HepG2 (cell line): Measurements from ENCODE around the gene JAGN1. TPM values are rescaled to one million over a fixed set of nuclear protein-coding genes. Genes with fewer than 3 reads are reported as not detected.

Source experiments
- MXI1 ChIP-seq: IDR thresholded peaks from 3 replicates; pipeline ENCODE4 v1.6.1; 2012; ENCODE audit warnings: low read depth, low read length, inconsistent platforms, borderline replicate concordance
- ZFY ChIP-seq: sonication (generic); formaldehyde crosslinking; IDR thresholded peaks from 2 replicates; pipeline ENCODE4 v1.4.0; 2020; ENCODE audit warnings: missing genetic modification reagents
- ZNF652 ChIP-seq: IDR thresholded peaks from 2 replicates; pipeline ENCODE4 v1.6.1; 2016; ENCODE audit warnings: low read depth, borderline replicate concordance
- ZNF720 ChIP-seq: sonication (generic); formaldehyde crosslinking; IDR thresholded peaks from 2 replicates; pipeline ENCODE4 v1.4.0; 2020; ENCODE audit warnings: missing genetic modification reagents
- polyA plus RNA-seq, 8 experiments: library from polyadenylated mRNA; depleted of rRNA in 3 of 8; stranded (reverse) in 7 of 8; unstranded in 1 of 8; fragments of >200 nt; fragmentation: Illumina TruSeq in 4 of 8; extraction: Trizol in 4 of 8; gene quantifications; 2 replicates each; pipeline versions ENCODE4 v1.2.1 to v1.2.3, GENCODE V29; 2011 to 2016; ENCODE audit warnings: low read depth in 4 of 8, missing spikeins in 1 of 8, mixed read lengths in 1 of 8; ENCODE audit not compliant: insufficient read depth in 1 of 8
- total RNA-seq, 5 experiments: library from RNA; depleted of rRNA; stranded (reverse); fragments of >200 nt; fragmentation: Illumina TruSeq; extraction: Trizol; gene quantifications; 2 replicates each; pipeline ENCODE4 v1.2.3, GENCODE V29; 2016; ENCODE audit warnings: low read depth in 1 of 5
- TF ChIP-seq, protein P1 (sequence below): sonication (generic); formaldehyde crosslinking; IDR thresholded peaks from one replicate; pipeline ENCODE4 v1.5.1; 2020; ENCODE audit warnings: mild to moderate bottlenecking, missing genetic modification reagents; ENCODE audit errors: not compliant biosample characterization
- TF ChIP-seq, protein P2 (sequence below): sonication (generic); formaldehyde crosslinking; IDR thresholded peaks from 2 replicates; pipeline ENCODE4 v1.4.0; 2020; ENCODE audit warnings: missing genetic modification reagents, borderline replicate concordance
- TF ChIP-seq, protein P3 (sequence below): sonication (generic); formaldehyde crosslinking; IDR thresholded peaks from 2 replicates; pipeline ENCODE4 v1.4.0; 2020; ENCODE audit warnings: missing genetic modification reagents

The JAGN1 gene
- total and polyA plus RNA-seq, 2 of the 13 experiments (the other 11 are each of a cell fraction or from before 2014, with no cell fraction given) = 49.9 to 50.9 TPM

DNA sequence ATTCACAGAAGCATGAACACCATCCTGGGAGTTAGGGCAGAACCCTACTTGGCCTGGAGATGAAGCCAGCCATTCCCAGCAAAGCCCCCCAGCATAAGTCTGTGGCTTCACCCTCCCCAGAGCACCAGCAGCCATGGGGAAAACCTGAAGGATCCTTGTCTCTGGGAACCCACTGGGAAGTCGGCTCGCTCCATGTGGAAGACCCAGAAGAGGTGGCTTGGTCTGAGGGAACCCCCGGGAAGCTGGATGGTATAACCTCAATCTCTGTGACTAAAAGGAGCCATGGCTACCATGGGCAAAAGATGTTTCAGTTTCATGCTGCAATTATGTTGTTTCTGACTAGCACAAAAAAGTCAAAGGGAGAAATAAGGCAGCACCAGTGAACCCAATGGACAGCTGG, 34.8 kb upstream of the JAGN1 start (continued):
- TF ChIP-seq, protein P1, sequence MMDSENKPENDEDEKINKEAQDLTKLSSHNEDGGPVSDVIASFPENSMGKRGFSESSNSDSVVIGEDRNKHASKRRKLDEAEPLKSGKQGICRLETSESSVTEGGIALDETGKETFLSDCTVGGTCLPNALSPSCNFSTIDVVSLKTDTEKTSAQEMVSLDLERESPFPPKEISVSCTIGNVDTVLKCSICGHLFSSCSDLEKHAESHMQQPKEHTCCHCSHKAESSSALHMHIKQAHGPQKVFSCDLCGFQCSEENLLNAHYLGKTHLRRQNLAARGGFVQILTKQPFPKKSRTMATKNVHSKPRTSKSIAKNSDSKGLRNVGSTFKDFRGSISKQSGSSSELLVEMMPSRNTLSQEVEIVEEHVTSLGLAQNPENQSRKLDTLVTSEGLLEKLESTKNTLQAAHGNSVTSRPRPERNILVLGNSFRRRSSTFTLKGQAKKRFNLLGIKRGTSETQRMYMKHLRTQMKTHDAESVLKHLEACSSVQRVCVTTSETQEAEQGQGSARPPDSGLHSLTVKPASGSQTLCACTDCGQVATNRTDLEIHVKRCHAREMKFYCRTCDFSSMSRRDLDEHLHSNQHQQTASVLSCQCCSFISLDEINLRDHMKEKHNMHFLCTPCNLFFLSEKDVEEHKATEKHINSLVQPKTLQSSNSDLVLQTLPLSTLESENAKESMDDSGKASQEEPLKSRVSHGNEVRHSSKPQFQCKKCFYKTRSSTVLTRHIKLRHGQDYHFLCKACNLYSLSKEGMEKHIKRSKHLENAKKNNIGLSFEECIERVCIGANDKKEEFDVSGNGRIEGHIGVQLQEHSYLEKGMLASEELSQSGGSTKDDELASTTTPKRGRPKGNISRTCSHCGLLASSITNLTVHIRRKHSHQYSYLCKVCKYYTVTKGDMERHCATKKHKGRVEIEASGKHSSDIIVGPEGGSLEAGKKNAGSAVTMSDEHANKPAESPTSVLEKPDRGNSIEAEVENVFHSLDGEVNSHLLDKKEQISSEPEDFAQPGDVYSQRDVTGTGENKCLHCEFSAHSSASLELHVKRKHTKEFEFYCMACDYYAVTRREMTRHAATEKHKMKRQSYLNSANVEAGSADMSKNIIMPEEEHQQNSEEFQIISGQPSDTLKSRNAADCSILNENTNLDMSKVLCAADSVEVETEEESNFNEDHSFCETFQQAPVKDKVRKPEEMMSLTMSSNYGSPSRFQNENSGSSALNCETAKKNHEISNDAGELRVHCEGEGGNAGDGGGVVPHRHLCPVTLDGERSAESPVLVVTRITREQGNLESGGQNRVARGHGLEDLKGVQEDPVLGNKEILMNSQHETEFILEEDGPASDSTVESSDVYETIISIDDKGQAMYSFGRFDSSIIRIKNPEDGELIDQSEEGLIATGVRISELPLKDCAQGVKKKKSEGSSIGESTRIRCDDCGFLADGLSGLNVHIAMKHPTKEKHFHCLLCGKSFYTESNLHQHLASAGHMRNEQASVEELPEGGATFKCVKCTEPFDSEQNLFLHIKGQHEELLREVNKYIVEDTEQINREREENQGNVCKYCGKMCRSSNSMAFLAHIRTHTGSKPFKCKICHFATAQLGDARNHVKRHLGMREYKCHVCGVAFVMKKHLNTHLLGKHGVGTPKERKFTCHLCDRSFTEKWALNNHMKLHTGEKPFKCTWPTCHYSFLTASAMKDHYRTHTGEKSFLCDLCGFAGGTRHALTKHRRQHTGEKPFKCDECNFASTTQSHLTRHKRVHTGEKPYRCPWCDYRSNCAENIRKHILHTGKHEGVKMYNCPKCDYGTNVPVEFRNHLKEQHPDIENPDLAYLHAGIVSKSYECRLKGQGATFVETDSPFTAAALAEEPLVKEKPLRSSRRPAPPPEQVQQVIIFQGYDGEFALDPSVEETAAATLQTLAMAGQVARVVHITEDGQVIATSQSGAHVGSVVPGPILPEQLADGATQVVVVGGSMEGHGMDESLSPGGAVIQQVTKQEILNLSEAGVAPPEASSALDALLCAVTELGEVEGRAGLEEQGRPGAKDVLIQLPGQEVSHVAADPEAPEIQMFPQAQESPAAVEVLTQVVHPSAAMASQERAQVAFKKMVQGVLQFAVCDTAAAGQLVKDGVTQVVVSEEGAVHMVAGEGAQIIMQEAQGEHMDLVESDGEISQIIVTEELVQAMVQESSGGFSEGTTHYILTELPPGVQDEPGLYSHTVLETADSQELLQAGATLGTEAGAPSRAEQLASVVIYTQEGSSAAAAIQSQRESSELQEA (CRISPR knock-in tag) = no peak
- TF ChIP-seq ZFY (CRISPR knock-in tag) = no peak
- TF ChIP-seq, protein P2, sequence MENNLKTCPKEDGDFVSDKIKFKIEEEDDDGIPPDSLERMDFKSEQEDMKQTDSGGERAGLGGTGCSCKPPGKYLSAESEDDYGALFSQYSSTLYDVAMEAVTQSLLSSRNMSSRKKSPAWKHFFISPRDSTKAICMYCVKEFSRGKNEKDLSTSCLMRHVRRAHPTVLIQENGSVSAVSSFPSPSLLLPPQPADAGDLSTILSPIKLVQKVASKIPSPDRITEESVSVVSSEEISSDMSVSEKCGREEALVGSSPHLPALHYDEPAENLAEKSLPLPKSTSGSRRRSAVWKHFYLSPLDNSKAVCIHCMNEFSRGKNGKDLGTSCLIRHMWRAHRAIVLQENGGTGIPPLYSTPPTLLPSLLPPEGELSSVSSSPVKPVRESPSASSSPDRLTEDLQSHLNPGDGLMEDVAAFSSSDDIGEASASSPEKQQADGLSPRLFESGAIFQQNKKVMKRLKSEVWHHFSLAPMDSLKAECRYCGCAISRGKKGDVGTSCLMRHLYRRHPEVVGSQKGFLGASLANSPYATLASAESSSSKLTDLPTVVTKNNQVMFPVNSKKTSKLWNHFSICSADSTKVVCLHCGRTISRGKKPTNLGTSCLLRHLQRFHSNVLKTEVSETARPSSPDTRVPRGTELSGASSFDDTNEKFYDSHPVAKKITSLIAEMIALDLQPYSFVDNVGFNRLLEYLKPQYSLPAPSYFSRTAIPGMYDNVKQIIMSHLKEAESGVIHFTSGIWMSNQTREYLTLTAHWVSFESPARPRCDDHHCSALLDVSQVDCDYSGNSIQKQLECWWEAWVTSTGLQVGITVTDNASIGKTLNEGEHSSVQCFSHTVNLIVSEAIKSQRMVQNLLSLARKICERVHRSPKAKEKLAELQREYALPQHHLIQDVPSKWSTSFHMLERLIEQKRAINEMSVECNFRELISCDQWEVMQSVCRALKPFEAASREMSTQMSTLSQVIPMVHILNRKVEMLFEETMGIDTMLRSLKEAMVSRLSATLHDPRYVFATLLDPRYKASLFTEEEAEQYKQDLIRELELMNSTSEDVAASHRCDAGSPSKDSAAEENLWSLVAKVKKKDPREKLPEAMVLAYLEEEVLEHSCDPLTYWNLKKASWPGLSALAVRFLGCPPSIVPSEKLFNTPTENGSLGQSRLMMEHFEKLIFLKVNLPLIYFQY (CRISPR knock-in tag) = no peak
- no peak for TF ChIP-seq MXI1
- TF ChIP-seq, protein P3, sequence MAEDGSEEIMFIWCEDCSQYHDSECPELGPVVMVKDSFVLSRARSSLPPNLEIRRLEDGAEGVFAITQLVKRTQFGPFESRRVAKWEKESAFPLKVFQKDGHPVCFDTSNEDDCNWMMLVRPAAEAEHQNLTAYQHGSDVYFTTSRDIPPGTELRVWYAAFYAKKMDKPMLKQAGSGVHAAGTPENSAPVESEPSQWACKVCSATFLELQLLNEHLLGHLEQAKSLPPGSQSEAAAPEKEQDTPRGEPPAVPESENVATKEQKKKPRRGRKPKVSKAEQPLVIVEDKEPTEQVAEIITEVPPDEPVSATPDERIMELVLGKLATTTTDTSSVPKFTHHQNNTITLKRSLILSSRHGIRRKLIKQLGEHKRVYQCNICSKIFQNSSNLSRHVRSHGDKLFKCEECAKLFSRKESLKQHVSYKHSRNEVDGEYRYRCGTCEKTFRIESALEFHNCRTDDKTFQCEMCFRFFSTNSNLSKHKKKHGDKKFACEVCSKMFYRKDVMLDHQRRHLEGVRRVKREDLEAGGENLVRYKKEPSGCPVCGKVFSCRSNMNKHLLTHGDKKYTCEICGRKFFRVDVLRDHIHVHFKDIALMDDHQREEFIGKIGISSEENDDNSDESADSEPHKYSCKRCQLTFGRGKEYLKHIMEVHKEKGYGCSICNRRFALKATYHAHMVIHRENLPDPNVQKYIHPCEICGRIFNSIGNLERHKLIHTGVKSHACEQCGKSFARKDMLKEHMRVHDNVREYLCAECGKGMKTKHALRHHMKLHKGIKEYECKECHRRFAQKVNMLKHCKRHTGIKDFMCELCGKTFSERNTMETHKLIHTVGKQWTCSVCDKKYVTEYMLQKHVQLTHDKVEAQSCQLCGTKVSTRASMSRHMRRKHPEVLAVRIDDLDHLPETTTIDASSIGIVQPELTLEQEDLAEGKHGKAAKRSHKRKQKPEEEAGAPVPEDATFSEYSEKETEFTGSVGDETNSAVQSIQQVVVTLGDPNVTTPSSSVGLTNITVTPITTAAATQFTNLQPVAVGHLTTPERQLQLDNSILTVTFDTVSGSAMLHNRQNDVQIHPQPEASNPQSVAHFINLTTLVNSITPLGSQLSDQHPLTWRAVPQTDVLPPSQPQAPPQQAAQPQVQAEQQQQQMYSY (CRISPR knock-in tag) = no peak
- no peak for TF ChIP-seq ZNF720 (CRISPR knock-in tag)
- no peak for TF ChIP-seq ZNF652
